C4-2B (cell line): ENCODE results near the gene BNC2.

ENCODE experiments used
- H3K27ac ChIP-seq: fragments of 450-650 bp; 2 replicates; pipeline ENCODE4 v1.5.1; 2017
- CTCF ChIP-seq: fragments of 450-650 bp; conservative IDR thresholded peaks from 2 replicates; pipeline ENCODE4 v1.5.1; 2017; ENCODE audit warnings: mild to moderate bottlenecking
- ZFX ChIP-seq: fragments of 450-650 bp; IDR thresholded peaks from 2 replicates; pipeline ENCODE4 v1.6.1; 2017

The BNC2 gene

GRCh38 chr9:16715404-16715803, 155.1 kb downstream of the BNC2 start:
- H3K27ac ChIP-seq, result no peak overlapping the region
- TF ChIP-seq CTCF, result no peak
- no peak for TF ChIP-seq ZFX

GRCh38 chr9:16712787-16713186, 157.7 kb downstream of the BNC2 start:
- no peak overlapping the region for H3K27ac ChIP-seq
- TF ChIP-seq ZFX (no peak), CTCF (no peak)

GRCh38 chr9:16710888-16711287, 159.6 kb downstream of the BNC2 start:
- H3K27ac ChIP-seq, result no peak overlapping the region
- no peak for TF ChIP-seq ZFX
- no peak for TF ChIP-seq CTCF

- no peak overlapping the region for H3K27ac ChIP-seq
These were observed 160.5 kb downstream of the BNC2 start for GRCh38 chr9:16709924-16710323.

GRCh38 chr9:16708656-16709435, 161.6 kb downstream of the BNC2 start:
- TF ChIP-seq ZFX (no peak), CTCF (no peak)
- no peak overlapping the region for H3K27ac ChIP-seq

More at GRCh38 chr9:16709924-16710323, 160.5 kb downstream of the BNC2 start:
- no peak for TF ChIP-seq ZFX
- no peak for TF ChIP-seq CTCF

- TF ChIP-seq CTCF, result no peak
- TF ChIP-seq ZFX, result no peak
- no peak overlapping the region for H3K27ac ChIP-seq
These were observed 165.3 kb downstream of the BNC2 start for GRCh38 chr9:16705111-16705604.

GRCh38 chr9:16704116-16705110, 166.1 kb downstream of the BNC2 start:
- TF ChIP-seq CTCF, result no peak
- TF ChIP-seq ZFX, result no peak
- H3K27ac ChIP-seq, result no peak overlapping the region
